ENCODE data around the gene SMIM1. TPM values are rescaled to one million over a fixed set of nuclear protein-coding genes. Genes with fewer than 3 reads are reported as not detected.

The SMIM1 gene
- total RNA-seq, 1 experiment from 2014 or later: 7.1 TPM

DNA sequence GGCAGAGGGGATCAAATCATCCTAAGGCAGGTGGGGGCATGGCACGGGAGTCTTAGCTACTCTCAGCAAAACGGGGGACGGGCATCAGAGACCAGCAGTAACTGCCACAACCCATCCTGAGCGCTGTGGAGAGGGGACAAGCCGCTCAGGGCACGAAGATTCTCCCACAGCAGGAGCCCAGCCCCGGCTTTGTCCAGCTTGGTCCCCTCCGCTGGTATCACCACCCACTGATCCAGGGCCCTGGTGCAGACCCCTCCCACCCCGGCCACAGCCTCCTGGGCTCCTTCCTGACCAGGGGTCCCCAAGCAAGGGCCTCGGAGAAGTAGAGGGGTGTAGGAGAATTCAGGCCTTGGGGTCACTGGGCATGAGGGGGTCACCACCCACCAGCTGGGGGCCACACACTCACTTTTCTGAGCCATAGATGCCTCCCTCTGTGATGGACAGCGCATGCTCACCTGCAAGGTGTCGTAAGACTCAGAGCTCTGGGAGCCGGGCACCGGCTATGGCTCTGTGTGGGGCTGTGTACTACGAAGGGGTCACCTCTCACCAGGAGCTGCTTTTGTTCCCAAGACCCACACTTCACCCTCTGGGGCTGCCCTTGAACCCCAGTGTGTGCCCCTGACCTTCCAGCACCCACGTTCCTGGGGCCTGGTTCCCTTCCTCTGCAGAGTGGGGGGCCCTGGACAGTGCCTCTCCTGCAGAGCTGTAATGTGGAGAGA, 2.3 kb upstream of the SMIM1 start:
- Histone ChIP-seq H3K9me3 (no peaks in the 10 kb centered on the region), H3K36me3 (ENCODE audit: control insufficient read depth, insufficient read depth, low read length) (no peaks in the 10 kb centered on the region), H3K4me1 (peaks cover 17% of the 10 kb centered on the region; the same call in 1 of the 2 replicates), H3K27me3 (replicated peaks; ENCODE audit: control insufficient read depth, insufficient read depth, low read length) (no peaks in the 10 kb centered on the region), H3K4me3 (ENCODE audit: low read depth, low read length) (no peak overlapping the region)
- Mint-ChIP-seq H3K9me3 (ENCODE audit: unreplicated experiment) (peaks cover 7% of the 10 kb centered on the region), H3K27me3 (ENCODE audit: insufficient read depth, unreplicated experiment) (peaks cover 9% of the 10 kb centered on the region), H3K4me1 (ENCODE audit: low read depth, unreplicated experiment) (no peaks in the 10 kb centered on the region), H3K27ac (ENCODE audit: unreplicated experiment) (no peak overlapping the region), H3K4me3 (ENCODE audit: unreplicated experiment) (peak overlapping the region; percentile 37), H3K36me3 (ENCODE audit: insufficient read depth, unreplicated experiment) (no peaks in the 10 kb centered on the region)
- BruUV-seq (replicated peaks): no TSS peak
- POLR2A ChIA-PET: no interaction called here
- DNase-seq: no peak
- intact Hi-C loops (cut with micrococcal nuclease; ENCODE audit: unreplicated experiment): no loop called here
- TF ChIP-seq, protein P1, sequence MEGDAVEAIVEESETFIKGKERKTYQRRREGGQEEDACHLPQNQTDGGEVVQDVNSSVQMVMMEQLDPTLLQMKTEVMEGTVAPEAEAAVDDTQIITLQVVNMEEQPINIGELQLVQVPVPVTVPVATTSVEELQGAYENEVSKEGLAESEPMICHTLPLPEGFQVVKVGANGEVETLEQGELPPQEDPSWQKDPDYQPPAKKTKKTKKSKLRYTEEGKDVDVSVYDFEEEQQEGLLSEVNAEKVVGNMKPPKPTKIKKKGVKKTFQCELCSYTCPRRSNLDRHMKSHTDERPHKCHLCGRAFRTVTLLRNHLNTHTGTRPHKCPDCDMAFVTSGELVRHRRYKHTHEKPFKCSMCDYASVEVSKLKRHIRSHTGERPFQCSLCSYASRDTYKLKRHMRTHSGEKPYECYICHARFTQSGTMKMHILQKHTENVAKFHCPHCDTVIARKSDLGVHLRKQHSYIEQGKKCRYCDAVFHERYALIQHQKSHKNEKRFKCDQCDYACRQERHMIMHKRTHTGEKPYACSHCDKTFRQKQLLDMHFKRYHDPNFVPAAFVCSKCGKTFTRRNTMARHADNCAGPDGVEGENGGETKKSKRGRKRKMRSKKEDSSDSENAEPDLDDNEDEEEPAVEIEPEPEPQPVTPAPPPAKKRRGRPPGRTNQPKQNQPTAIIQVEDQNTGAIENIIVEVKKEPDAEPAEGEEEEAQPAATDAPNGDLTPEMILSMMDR (IDR thresholded peaks at IDR 0.05; ENCODE audit: insufficient read depth in 1 of 2, low read depth in 1 of 2, low read length in 1 of 2, severe bottlenecking in 1 of 2, unreplicated experiment in 1 of 2): no peak
- CTCF ChIA-PET: no interaction called here

DNA sequence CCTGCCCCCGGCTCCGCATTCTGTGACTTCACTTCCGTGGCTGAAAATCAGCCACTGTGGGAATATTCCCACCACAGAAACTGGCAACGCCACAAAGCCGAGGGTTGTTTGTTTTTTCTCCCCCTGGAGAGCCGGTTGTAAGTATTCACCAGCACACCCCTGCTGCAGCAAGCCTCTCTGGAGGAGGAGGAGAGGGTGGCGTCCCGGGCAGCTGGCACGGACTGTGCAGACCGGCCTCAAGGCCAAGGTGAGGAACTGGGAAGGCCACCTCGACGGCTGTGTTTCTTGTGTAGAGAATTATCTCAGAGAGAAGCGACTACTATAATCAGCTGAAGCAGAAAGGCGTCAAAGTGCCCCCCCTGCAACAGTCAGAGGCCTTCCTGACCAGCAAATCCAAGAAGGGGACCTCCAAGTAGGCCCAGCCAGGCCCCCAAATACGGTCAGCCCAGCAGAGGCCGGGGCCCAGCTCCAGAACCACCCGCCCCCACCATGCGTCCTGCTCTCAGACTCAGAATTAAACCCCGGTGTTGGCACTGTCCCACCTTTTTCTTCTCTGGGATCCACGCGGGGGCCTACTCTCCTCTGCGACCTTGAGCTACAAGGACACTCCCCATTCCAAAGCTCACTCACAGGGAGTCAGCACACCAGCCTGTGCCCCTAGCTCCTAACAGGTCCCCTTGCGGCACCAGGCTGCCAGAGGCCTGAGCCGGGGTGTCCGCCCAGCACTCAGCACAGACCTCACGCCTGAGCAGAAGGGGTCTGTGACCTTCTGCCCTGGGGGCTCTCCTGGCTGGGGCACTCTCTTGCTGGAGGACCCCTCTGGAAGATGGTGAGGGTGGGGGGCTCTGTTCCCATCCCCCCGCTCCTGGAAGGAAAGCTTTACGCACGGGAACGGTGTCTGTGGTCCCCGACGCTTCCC, 1.2 kb upstream of the SMIM1 start:
- intact Hi-C loops (cut with micrococcal nuclease; ENCODE audit: unreplicated experiment): loop anchor here (2.0 kb wide), 1 partner anchor 47 kb away; no protein-coding TSS in a partner anchor
- CTCF ChIA-PET: no interaction called here
- H3K36me3 ChIP-seq (ENCODE audit: control insufficient read depth, insufficient read depth, low read length): no peaks in the 10 kb centered on the region
- DNase-seq: no peak
- Mint-ChIP-seq H3K27me3 (ENCODE audit: insufficient read depth, unreplicated experiment) (peaks cover under 1% of the 10 kb centered on the region), H3K4me1 (ENCODE audit: low read depth, unreplicated experiment) (no peaks in the 10 kb centered on the region), H3K36me3 (ENCODE audit: insufficient read depth, unreplicated experiment) (no peaks in the 10 kb centered on the region), H3K9me3 (ENCODE audit: unreplicated experiment) (no peaks in the 10 kb centered on the region), H3K27ac (ENCODE audit: unreplicated experiment) (peak overlapping the region; percentile 15), H3K4me3 (ENCODE audit: unreplicated experiment) (peak overlapping the region; percentile 61)
- peaks cover 26% of the 10 kb centered on the region; the same call in 1 of the 2 replicates for H3K4me1 ChIP-seq
- peak overlapping the region; percentile 69 for H3K4me3 ChIP-seq (ENCODE audit: low read depth, low read length)
- TF ChIP-seq, protein P1 (IDR thresholded peaks at IDR 0.05; ENCODE audit: insufficient read depth in 1 of 2, low read depth in 1 of 2, low read length in 1 of 2, severe bottlenecking in 1 of 2, unreplicated experiment in 1 of 2): no peak
- BruUV-seq (replicated peaks): no TSS peak
- POLR2A ChIA-PET: no interaction called here
- H3K9me3 ChIP-seq: no peaks in the 10 kb centered on the region
- no peaks in the 10 kb centered on the region for H3K27me3 ChIP-seq (replicated peaks; ENCODE audit: control insufficient read depth, insufficient read depth, low read length)

DNA sequence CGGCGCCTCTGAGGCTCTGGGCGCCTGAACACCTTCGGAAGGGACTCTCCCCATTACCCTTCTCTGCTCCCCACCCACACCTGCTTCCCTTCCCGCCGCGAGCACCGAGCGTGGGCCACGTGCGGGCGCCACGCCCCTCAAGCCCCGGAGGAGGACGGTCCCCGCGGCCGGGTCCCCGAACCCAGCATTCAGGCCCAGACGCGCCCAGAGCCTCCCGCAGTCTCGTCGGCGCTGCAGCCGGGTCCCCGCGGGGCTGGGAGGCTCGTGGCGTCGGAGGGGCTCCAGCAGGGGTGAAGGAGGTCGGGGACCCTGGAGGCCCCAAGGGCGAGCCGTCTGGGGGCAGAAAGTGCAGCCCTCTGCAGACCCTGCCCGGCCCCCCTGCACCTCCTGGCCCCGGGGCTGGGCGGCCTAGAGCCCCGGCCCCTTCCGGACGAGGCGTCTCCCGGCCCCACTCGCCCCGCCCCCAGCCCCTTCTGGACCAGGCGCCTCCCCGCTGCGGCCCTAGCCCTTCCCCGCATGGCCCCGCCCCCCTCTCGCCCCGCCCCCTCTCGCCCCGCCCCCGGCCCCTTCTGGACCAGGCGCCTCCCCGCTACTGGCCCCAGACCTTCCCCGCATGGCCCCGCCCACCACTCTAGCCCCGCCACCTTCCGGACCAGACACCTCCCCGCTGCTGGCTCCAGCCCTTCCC, 378 bp upstream of the SMIM1 start:
- ChIA-PET POLR2A (no interaction called here), CTCF (no interaction called here)
- BruUV-seq (replicated peaks): no TSS peak
- H3K4me1 ChIP-seq: peaks cover 26% of the 10 kb centered on the region; the same call in 1 of the 2 replicates
- H3K36me3 ChIP-seq (ENCODE audit: control insufficient read depth, insufficient read depth, low read length): no peaks in the 10 kb centered on the region
- peak overlapping the region; percentile 15 for H3K27ac Mint-ChIP-seq (ENCODE audit: unreplicated experiment)
- H3K4me1 Mint-ChIP-seq (ENCODE audit: low read depth, unreplicated experiment): no peaks in the 10 kb centered on the region
- peak; percentile 93 to 96 for DNase-seq
- no peaks in the 10 kb centered on the region for H3K36me3 Mint-ChIP-seq (ENCODE audit: insufficient read depth, unreplicated experiment)
- intact Hi-C loops (cut with micrococcal nuclease; ENCODE audit: unreplicated experiment): loop anchor here (2.0 kb wide), 1 partner anchor 47 kb away; no protein-coding TSS in a partner anchor
- H3K27me3 ChIP-seq (replicated peaks; ENCODE audit: control insufficient read depth, insufficient read depth, low read length): no peaks in the 10 kb centered on the region
- H3K27me3 Mint-ChIP-seq (ENCODE audit: insufficient read depth, unreplicated experiment): no peaks in the 10 kb centered on the region
- peak overlapping the region; percentile 61 for H3K4me3 Mint-ChIP-seq (ENCODE audit: unreplicated experiment)
- H3K4me3 ChIP-seq (ENCODE audit: low read depth, low read length): peak overlapping the region; percentile 69
- TF ChIP-seq, protein P1 (IDR thresholded peaks at IDR 0.05; ENCODE audit: insufficient read depth in 1 of 2, low read depth in 1 of 2, low read length in 1 of 2, severe bottlenecking in 1 of 2, unreplicated experiment in 1 of 2): no peak
- no peaks in the 10 kb centered on the region for H3K9me3 ChIP-seq
- H3K9me3 Mint-ChIP-seq (ENCODE audit: unreplicated experiment): no peaks in the 10 kb centered on the region
